Left kidney (tissue), 2 donors: ENCODE measurements around the gene ZNF488. TPM values are rescaled to one million over a fixed set of nuclear protein-coding genes. Genes with fewer than 3 reads are reported as not detected.

Experiments used
- DNase-seq: peaks from one replicate; pipeline ENCODE4 v3.0.0-alpha.2; 2013
- polyA plus RNA-seq: library from polyadenylated mRNA; unstranded; fragments of 120-200 nt; gene quantifications from one replicate; pipeline ENCODE4 v1.2.1, GENCODE V29; 2013; ENCODE audit not compliant: insufficient read length

The ZNF488 gene
- polyA plus RNA-seq, 1 donor: 5.8 TPM

DNA sequence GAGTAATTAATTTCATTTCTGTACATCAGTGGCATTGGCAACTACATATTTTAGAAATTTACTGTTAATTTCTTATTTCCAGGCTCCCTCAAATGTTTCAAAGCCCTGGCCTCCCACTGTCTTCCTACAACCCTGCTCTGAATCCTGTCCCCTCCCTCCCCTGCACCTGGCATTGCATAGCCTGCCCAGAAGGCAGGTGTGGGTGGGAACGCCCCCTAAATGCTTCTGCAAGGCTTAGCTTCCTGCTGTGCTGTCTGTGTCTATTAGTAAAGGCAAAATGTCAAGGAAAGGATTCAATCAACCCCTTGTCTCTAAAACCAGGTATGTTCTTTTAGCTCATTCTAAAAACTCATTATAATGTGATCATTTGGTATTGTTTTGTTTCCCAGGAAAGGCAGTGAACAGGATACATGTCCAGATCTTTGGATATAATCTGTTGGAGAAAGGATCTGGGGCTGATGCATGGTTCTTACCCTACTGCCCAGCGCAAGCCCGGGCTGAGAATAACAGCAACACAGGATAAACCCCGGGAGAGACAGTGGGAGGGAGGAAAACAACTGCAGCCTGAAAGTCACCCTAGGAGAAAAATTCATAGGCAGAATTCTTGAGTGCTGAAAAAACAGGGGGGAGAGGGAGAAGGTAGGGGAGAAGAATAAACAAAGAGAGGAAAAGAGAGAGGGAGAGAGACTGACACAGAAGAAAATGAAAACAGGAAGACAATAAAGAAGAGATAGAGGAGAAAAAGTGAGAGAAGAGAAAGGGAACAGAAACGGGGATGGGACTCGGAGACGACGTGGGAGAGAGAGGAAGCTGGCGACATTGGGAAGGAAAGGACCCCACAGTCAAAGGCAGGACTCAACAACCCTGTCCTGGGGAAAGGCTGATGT, 589 bp downstream of the ZNF488 start:
- DNase-seq: no peak

GRCh38 chr10:47381427-47382379, 2.4 kb downstream of the ZNF488 start:
- no peak for DNase-seq

GRCh38 chr10:47381103-47381395, 3.0 kb downstream of the ZNF488 start:
- DNase-seq: no peak

GRCh38 chr10:47380341-47381102, 3.6 kb downstream of the ZNF488 start:
- no peak for DNase-seq

DNA sequence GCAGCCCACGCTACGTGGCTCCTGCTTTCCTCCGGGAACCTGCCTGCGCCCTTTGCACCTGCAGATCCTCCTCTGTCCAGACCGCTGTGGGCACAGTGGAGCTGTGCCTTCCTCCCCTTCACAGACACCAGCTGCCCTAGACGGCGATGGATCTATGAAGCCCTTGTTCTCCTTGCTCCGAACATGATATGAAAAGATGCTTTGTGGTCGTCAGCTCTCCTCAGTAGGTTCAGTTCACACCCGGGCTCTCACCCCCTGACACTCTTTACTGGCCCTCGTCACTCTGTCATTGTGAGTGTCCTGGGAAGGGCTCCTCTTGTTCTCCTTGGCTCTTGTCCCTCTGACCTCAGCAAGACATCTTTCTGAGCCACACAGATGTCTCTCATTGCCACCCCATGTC, 4.2 kb downstream of the ZNF488 start:
- no peak for DNase-seq

DNA sequence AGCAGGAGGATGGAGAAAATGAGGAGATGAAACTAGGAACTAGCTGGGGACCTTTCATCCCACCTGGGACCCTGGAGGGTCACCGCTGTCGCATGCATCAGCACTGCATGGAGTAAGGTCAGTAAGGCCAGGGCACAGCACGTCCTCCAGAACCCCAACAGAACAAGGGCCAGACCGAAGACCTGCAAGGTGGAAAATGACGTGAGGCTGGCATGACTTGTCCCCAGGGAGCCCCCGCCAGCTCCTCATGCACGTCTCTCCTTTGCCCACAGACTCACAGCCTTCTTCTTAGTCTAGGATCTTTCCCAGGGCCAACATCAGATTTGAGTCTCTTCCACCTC, 4.7 kb downstream of the ZNF488 start:
- DNase-seq: no peak

GRCh38 chr10:47378606-47379444, 5.3 kb downstream of the ZNF488 start:
- DNase-seq: no peak

DNA sequence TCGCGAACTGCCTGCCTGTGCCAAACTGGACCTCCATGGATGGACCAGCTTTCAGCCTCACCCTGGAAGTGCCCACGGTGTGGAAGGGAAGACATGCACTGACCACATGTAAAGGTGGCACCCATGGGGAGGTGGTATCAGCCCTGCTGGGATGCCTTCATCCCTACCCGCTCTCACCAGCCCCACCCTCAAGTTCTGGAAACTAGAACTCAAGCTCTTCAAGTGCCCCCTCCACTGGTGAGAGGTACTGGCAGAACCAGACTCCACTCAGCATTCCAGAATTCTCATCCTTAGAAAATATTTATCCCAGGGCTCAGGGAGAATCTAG, 5.9 kb downstream of the ZNF488 start:
- no peak for DNase-seq

DNA sequence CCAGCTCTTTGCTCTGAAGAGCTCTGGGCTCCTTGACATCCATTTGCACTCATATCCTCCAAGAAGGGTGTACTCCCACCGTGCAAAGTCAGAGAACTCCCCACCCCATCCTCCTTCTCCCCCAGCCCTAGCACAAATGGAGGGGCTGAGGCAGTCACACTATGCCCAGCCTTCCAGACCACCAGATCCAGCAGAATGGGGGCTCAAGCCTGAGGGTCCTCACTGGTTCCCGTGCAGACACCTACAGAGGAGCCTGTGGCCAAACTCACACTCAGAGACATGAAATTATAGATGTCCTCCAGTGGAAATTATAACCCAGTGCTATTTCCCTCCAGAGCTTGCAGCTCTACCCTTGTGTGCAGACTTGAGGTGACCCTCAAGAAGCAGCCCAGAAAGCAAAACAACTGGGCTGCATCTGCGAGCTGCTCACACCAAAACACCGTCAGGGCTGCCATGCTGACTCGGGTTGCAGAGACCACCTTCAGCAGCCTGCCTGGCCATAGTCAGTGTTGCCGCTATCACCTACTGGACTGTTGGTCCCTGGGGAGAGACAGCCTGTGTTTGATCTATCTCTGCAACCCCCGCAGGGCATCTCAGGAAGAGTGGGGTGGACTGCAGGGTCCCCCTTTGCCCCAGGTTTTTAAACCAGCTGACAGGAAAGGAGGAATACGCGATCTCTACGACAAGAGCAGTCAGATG, 7.4 kb downstream of the ZNF488 start:
- no peak for DNase-seq

DNA sequence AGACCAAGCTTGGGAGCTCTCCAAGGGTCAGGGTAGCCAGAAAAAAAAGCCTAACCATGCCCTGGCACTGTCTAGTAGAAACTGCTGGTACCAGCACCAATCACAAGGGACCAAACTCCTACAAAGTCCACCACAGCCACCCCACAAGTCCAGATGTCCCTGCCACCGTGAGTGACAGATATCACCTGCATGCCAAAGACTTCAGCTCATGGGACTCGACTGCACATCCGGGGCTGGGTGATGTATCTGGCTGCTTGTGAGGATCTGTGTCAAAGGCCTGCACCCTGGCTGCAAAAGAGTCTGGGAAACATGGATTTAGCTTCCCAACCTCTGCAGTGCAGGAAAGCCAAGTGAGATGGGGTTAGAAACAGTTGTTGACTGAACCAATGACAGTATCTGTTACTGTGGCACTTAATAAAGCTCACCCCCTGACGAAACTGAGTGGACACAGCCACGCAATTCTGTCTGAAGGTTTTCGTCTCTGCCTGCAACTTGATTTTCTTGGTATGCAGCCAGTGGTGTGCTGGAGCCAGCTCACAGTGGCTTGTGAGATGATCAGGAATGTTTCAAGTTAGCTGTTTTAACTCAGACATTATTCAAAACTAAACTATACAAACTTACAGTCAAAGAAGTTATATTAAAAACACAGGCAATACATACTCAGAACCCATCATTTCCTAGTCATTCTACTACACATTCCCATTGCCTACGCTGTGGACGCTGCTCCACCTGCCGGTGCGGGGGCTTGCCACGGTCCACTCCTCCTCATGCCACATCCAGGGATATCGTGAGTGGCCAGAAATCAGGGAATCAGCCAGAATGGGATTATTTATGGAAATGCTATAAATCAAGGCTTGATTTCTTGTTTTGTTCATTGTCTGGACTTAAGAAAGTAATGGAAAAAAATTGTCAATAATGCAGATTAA, 9.2 kb downstream of the ZNF488 start:
- no peak for DNase-seq

DNA sequence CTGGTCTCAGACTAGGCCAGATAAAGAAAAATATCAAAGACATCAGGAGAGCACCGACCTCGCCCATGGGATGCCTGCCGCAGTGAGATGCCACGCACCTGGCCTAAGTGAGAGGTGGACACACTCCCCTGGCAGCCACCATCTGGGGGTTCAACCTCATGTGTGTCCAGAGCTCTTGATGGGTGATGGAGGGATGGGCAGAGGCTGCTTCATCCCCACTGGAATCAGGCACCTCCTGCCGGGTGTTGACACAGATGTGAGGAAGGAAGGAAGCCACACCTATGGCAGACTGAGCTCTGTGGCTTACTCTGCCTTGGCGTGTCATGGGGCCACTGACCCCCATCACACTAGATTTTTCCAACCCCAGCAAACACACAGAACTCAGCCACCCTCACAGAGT, 11.4 kb downstream of the ZNF488 start:
- DNase-seq: no peak

GRCh38 chr10:47371629-47372485, 12.2 kb downstream of the ZNF488 start:
- DNase-seq: no peak

DNA sequence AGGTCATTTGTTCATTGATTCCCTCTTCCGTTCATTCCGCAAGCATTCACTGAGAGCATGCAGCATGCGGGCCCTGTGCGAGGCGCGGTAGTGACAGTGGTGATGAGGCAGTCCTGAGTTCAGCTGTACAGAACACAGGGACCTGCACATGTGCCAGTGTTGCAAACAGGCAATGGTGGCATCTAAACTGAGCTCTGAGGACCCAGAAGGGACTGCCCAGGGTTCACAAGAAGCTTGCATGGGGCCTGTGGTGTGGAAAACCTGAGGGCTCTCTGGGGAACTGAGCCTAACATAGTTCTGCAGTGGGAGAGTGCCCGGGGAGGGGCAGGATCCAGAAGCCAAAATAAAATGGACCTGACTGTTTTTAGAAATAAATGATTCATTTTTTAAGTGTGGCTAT, 13.2 kb downstream of the ZNF488 start:
- no peak for DNase-seq

- no peak for DNase-seq
Measured at GRCh38 chr10:47370015-47370767, 13.9 kb downstream of the ZNF488 start.

GRCh38 chr10:47369251-47369894, 14.7 kb downstream of the ZNF488 start:
- DNase-seq: no peak

DNA sequence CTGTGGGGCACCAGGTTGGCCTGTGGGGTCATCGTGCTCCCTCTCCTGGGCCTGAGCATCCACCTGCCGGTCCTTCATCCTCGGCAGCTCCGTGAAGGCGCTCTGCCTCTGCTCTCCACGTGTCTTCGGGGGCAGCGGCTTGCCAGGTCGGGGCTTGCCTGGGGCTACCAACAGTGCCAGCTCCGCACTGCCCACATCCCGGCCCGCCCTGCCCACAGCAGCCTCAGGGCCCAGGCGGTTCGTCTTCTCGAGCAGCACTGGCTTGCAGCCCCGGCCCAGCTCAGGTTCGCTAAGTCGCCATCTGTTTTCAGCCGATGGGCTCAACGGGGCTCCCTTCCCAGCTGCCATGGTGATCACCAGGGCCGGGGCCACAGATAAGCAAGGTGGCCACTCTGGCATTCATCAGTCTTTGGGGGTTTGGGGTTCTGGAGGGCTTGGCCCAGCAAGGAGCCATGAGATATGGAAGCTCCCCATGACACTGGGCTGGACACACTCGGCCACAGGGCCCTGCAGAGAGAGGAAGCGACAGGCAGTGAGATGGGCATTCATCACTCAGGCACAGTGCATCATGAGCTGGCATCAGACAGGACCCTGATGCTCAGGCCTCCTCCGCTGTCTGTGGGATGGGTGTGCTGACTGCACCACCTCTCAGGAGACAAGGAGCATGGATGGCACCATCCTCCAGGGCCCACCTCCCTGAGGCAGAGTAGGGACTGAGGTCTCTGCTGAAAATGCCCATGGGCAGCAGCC, 15.5 kb downstream of the ZNF488 start:
- no peak for DNase-seq

DNA sequence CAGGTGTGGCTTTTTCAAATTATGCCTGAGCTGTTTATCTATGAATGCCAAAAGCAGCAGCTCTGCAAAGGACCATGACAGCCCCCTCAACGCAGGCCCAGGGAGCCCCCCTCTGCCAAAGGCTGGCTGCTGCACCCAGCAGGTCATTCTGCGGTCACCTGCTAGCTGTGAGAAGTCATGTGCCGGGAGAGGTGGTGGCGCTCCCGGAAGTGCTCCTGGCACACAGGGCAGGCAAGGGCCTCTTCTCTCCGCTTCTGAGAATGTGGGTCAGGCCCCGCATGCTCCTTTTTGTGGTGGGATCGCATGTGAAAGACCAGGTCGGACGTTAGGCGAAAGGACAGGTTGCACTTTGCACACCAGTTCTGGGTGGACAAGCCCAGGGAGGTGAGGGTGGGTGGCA, 16.4 kb downstream of the ZNF488 start:
- DNase-seq: no peak
